Calu3 (cell line): ENCODE results near the gene MAT2A. TPM values are rescaled to one million over a fixed set of nuclear protein-coding genes. Genes with fewer than 3 reads are reported as not detected.

Experiments used
- Bru-seq: library from RNA; stranded (reverse); fragments of 400-500 nt; gene quantifications from one replicate; lab custom pipeline; 2021; lab: Mats Ljungman, UMichigan
- BruChase-seq, 2 experiments: library from RNA; stranded (reverse); fragments of 400-500 nt; gene quantifications; one replicate each; lab custom pipeline; 2021; lab: Mats Ljungman, UMichigan
- BruUV-seq: library from RNA; stranded (reverse); fragments of 400-500 nt; replicated peaks from 2 replicates; lab custom pipeline; 2021; lab: Mats Ljungman, UMichigan
- CTCF ChIA-PET: fragments of 300-600 bp; sonication (Branson Sonifier 250); formaldehyde crosslinking; loops from one replicate; lab custom pipeline; 2022; ENCODE audit warnings: antibody characterized with exemption; lab: Charles Lee
- DNase-seq: peaks from one replicate; pipeline ENCODE4 v3.0.0; 2022
- H3K27ac Mint-ChIP-seq: one replicate; pipeline ENCODE4 v1.8.0; 2022; ENCODE audit warnings: mixed read lengths; ENCODE audit not compliant: unreplicated experiment
- H3K27me3 Mint-ChIP-seq: one replicate; pipeline ENCODE4 v1.8.0; 2022; ENCODE audit warnings: mixed read lengths; ENCODE audit not compliant: unreplicated experiment
- H3K36me3 Mint-ChIP-seq: one replicate; pipeline ENCODE4 v1.8.0; 2022; ENCODE audit warnings: mild to moderate bottlenecking, moderate library complexity, mixed read lengths; ENCODE audit not compliant: insufficient read depth, unreplicated experiment
- H3K4me1 Mint-ChIP-seq: one replicate; pipeline ENCODE4 v1.8.0; 2022; ENCODE audit warnings: mild to moderate bottlenecking, low read depth, mixed read lengths; ENCODE audit not compliant: unreplicated experiment
- H3K4me3 Mint-ChIP-seq: one replicate; pipeline ENCODE4 v1.8.0; 2022; ENCODE audit warnings: mild to moderate bottlenecking, low read depth, moderate library complexity, mixed read lengths; ENCODE audit not compliant: unreplicated experiment
- H3K9me3 Mint-ChIP-seq: one replicate; pipeline ENCODE4 v1.8.0; 2022; ENCODE audit warnings: low read depth, mixed read lengths; ENCODE audit not compliant: unreplicated experiment
- CTCF ChIP-seq: fragments of 200-600 bp; IDR thresholded peaks from one replicate; pipeline ENCODE4 v1.8.0; 2022; ENCODE audit warnings: antibody characterized with exemption; ENCODE audit not compliant: unreplicated experiment
- intact Hi-C: fragments of 100-400 bp; cut with micrococcal nuclease; formaldehyde crosslinking; loops from one replicate; pipeline ENCODE4 v1.10.0; 2022; ENCODE audit not compliant: unreplicated experiment
- long read RNA-seq: library from polyadenylated mRNA; stranded (forward); transcript quantifications from one replicate; pipeline ENCODE4 v2.0.0, GENCODE V29; 2022
- total RNA-seq: library from RNA; stranded (reverse); gene quantifications from 2 replicates; pipeline ENCODE4 v1.2.3, GENCODE V29; 2022

Gene MAT2A
- 387 and 393 TPM in 2 replicates for total RNA-seq
- Bru-seq, nascent RNA = percentile 100 among the genes with signal in this experiment
- BruChase-seq, experiment 1, labeled RNA remaining after a 6-hour chase = percentile 97 among the genes with signal in this experiment
- BruChase-seq, experiment 2, labeled RNA remaining after a 2-hour chase = percentile 99 among the genes with signal in this experiment
- long read RNA-seq, transcript MAT2A-201 (9 exons, 2,819 nt) = major isoform, 61 of 109 reads
- long read RNA-seq, partial matches to known transcripts = 17 of 109 reads
- long read RNA-seq, other reads (novel, unspliced or antisense) = 31 of 109 reads

- intact Hi-C loops = loop anchor here (1.0 to 5.0 kb wide), 3 partner anchors 38 to 118 kb away; no protein-coding TSS in a partner anchor
Measured at GRCh38 chr2:85538507-85539360, at the start of gene MAT2A. TSS of gene MAT2A (plus strand) at chr2:85539168. CDS start at chr2:85539288, 120 bp downstream.

GRCh38 chr2:85490861-85491755 is 47.9 kb upstream of the MAT2A start:
- no TSS peak for BruUV-seq
- intact Hi-C loops = no loop called here
- H3K9me3 Mint-ChIP-seq = no peaks in the 10 kb centered on the region
- no peaks in the 10 kb centered on the region for H3K4me1 Mint-ChIP-seq
- H3K27me3 Mint-ChIP-seq = no peaks in the 10 kb centered on the region
- H3K4me3 Mint-ChIP-seq = no peak overlapping the region
- DNase-seq = no peak
- H3K27ac Mint-ChIP-seq = no peak overlapping the region
- H3K36me3 Mint-ChIP-seq = no peaks in the 10 kb centered on the region
- TF ChIP-seq CTCF = no peak
- CTCF ChIA-PET = interaction anchor here (0.5 to 0.6 kb wide), 2 partner anchors 18 to 40 kb away, joined by 3 to 4 read pairs; no protein-coding TSS in a partner anchor

More at GRCh38 chr2:85538507-85539360, at the start of gene MAT2A:
- CTCF ChIA-PET = interaction anchor here (0.6 to 2.3 kb wide), 11 partner anchors 10 to 184 kb away, joined by 3 to 45 read pairs (median 5); partner anchors contain the start of gene ELMOD3
- peak; percentile 73 for TF ChIP-seq CTCF
- DNase-seq = peak; percentile 98
- H3K27ac Mint-ChIP-seq = peak within 1 kb of the TSS; percentile 99
- peak within 1 kb of the TSS; percentile 79 for H3K4me3 Mint-ChIP-seq
- H3K4me1 Mint-ChIP-seq = peaks cover 35% of the 10 kb centered on the region
- TSS peak; percentile 76 for BruUV-seq
- H3K9me3 Mint-ChIP-seq = no peaks in the 10 kb centered on the region
- H3K36me3 Mint-ChIP-seq = peaks cover 64% of the 10 kb centered on the region
- H3K27me3 Mint-ChIP-seq = no peaks in the 10 kb centered on the region

GRCh38 chr2:85496436-85496835 is 42.5 kb upstream of the MAT2A start:
- no peak overlapping the region for H3K27ac Mint-ChIP-seq
- no peak for TF ChIP-seq CTCF
- no peak overlapping the region for H3K4me3 Mint-ChIP-seq
- no peaks in the 10 kb centered on the region for H3K9me3 Mint-ChIP-seq
- DNase-seq = no peak
- H3K4me1 Mint-ChIP-seq = peaks cover 18% of the 10 kb centered on the region
- peaks cover 8% of the 10 kb centered on the region for H3K36me3 Mint-ChIP-seq
- intact Hi-C loops = no loop called here
- CTCF ChIA-PET = interaction anchor here (0.9 kb wide), 2 partner anchors 10 to 28 kb away, joined by 3 to 4 read pairs; no protein-coding TSS in a partner anchor
- BruUV-seq = no TSS peak
- H3K27me3 Mint-ChIP-seq = no peaks in the 10 kb centered on the region
